ENCODE data around the gene PODXL.

The PODXL gene

GRCh38 chr7:131495669-131496498 lies 60.5 kb downstream of the PODXL start:
- no peak for DNase-seq (ENCODE audit: low read depth in 1 of 2, low spot score in 1 of 2)
- TF ChIP-seq GABPA (IDR thresholded peaks at IDR 0.05; ENCODE audit: low read depth), result no peak
- no peak for TF ChIP-seq REST (IDR thresholded peaks at IDR 0.05; ENCODE audit: insufficient replicate concordance, low read depth)
- TF ChIP-seq CTCF (IDR thresholded peaks at IDR 0.05; ENCODE audit: insufficient read depth, low read length), result no peak
- TF ChIP-seq POLR2AphosphoS5 (IDR thresholded peaks at IDR 0.05; ENCODE audit: low read depth), result no peak
- no peak for TF ChIP-seq SPI1 (IDR thresholded peaks at IDR 0.05; ENCODE audit: borderline replicate concordance, low read depth)
- Histone ChIP-seq H3K4me3 (replicated peaks; ENCODE audit: insufficient read depth, low read length) (no peak overlapping the region), H3K27me3 (ENCODE audit: insufficient read depth, poor library complexity, severe bottlenecking) (no peaks in the 10 kb centered on the region), H3K27ac (replicated peaks) (no peak overlapping the region)

GRCh38 chr7:131494182-131494581 lies 62.2 kb downstream of the PODXL start:
- Histone ChIP-seq H3K27me3 (ENCODE audit: insufficient read depth, poor library complexity, severe bottlenecking) (no peaks in the 10 kb centered on the region), H3K27ac (replicated peaks) (no peak overlapping the region), H3K4me3 (replicated peaks; ENCODE audit: insufficient read depth, low read length) (no peak overlapping the region)
- DNase-seq (ENCODE audit: low read depth in 1 of 2, low spot score in 1 of 2), result no peak
- TF ChIP-seq SPI1 (IDR thresholded peaks at IDR 0.05; ENCODE audit: borderline replicate concordance, low read depth), result no peak
- no peak for TF ChIP-seq POLR2AphosphoS5 (IDR thresholded peaks at IDR 0.05; ENCODE audit: low read depth)
- TF ChIP-seq GABPA (IDR thresholded peaks at IDR 0.05; ENCODE audit: low read depth), result no peak
- no peak for TF ChIP-seq REST (IDR thresholded peaks at IDR 0.05; ENCODE audit: insufficient replicate concordance, low read depth)
- no peak for TF ChIP-seq CTCF (IDR thresholded peaks at IDR 0.05; ENCODE audit: insufficient read depth, low read length)

- TF ChIP-seq REST (IDR thresholded peaks at IDR 0.05; ENCODE audit: insufficient replicate concordance, low read depth) (no peak), CTCF (IDR thresholded peaks at IDR 0.05; ENCODE audit: insufficient read depth, low read length) (no peak), GABPA (IDR thresholded peaks at IDR 0.05; ENCODE audit: low read depth) (no peak), POLR2AphosphoS5 (IDR thresholded peaks at IDR 0.05; ENCODE audit: low read depth) (no peak), SPI1 (IDR thresholded peaks at IDR 0.05; ENCODE audit: borderline replicate concordance, low read depth) (no peak)
- DNase-seq (ENCODE audit: low read depth in 1 of 2, low spot score in 1 of 2), result no peak
- no peak overlapping the region for H3K4me3 ChIP-seq (replicated peaks; ENCODE audit: insufficient read depth, low read length)
- no peaks in the 10 kb centered on the region for H3K27me3 ChIP-seq (ENCODE audit: insufficient read depth, poor library complexity, severe bottlenecking)
- H3K27ac ChIP-seq (replicated peaks), result no peak overlapping the region
These were observed 62.8 kb downstream of the PODXL start for GRCh38 chr7:131493581-131493980.
